HUDEP-2 (cell line): ENCODE measurements around the gene GATB.
"Not testable (repeated sequence)": the region's sequence is repeated elsewhere in the genome, so short reads cannot be mapped to it uniquely, and the experiment has no call there.

Source experiments
- DNase-seq, 76 experiments: peaks; one replicate each; lab custom pipeline; 2025; ENCODE audit not compliant: unreplicated experiment in 76 of 76; lab: John Stamatoyannopoulos, UW

The GATB gene

GRCh38 chr4:151736361-151736760 is 24.4 kb downstream of the GATB start:
- DNase-seq: no peak

- DNase-seq: not testable (repeated sequence)
Observed at GRCh38 chr4:151731670-151732069, 29.1 kb downstream of the GATB start.

- DNase-seq: no peak
Observed at GRCh38 chr4:151729731-151730559, 30.9 kb downstream of the GATB start.

- no peak for DNase-seq
Observed at GRCh38 chr4:151728679-151729078, 32.1 kb downstream of the GATB start.

- no peak for DNase-seq
Observed at GRCh38 chr4:151728006-151728405, 32.8 kb downstream of the GATB start.

- no peak for DNase-seq
Observed at GRCh38 chr4:151727365-151727764, 33.4 kb downstream of the GATB start.

- DNase-seq: no peak
Observed at GRCh38 chr4:151725087-151725486, 35.7 kb downstream of the GATB start.

GRCh38 chr4:151721916-151722315 is 38.9 kb downstream of the GATB start:
- no peak for DNase-seq

- no peak for DNase-seq
Observed at GRCh38 chr4:151721466-151721865, 39.3 kb downstream of the GATB start.

- DNase-seq: no peak
Observed at GRCh38 chr4:151719956-151720334, 40.9 kb downstream of the GATB start.

GRCh38 chr4:151718984-151719955 is 41.5 kb downstream of the GATB start:
- no peak for DNase-seq

- no peak for DNase-seq
Observed at GRCh38 chr4:151717909-151718628, 42.7 kb downstream of the GATB start.

- no peak for DNase-seq
Observed at GRCh38 chr4:151717314-151717713, 43.5 kb downstream of the GATB start.

- DNase-seq: no peak
Observed at GRCh38 chr4:151716324-151716723, 44.5 kb downstream of the GATB start.

- no peak for DNase-seq
Observed at GRCh38 chr4:151715881-151716280, 44.9 kb downstream of the GATB start.

- no peak for DNase-seq
Observed at GRCh38 chr4:151712777-151713176, 48.0 kb downstream of the GATB start.

- no peak for DNase-seq
Observed at GRCh38 chr4:151711646-151712045, 49.2 kb downstream of the GATB start.

- DNase-seq: no peak
Observed at GRCh38 chr4:151709587-151709986, 51.2 kb downstream of the GATB start.

GRCh38 chr4:151709071-151709470 is 51.7 kb downstream of the GATB start:
- no peak for DNase-seq

GRCh38 chr4:151708100-151708499 is 52.7 kb downstream of the GATB start:
- no peak for DNase-seq

GRCh38 chr4:151703401-151703800 is 57.4 kb downstream of the GATB start:
- DNase-seq: no peak
